IMR-90 (cell line): ENCODE measurements around the gene SH3BP4. TPM values are rescaled to one million over a fixed set of nuclear protein-coding genes. Genes with fewer than 3 reads are reported as not detected.

Source experiments
- ATAC-seq: fragments of 200-7000 bp; cut with Tn5 transposase; 2 replicates; pipeline ENCODE4 v1.9.1; 2020; ENCODE audit warnings: low read depth, mild to moderate bottlenecking, moderate library complexity
- BruUV-seq: library from RNA; stranded (reverse); fragments of 400-500 nt; replicated peaks from 2 replicates; lab custom pipeline; 2021; lab: Mats Ljungman, UMichigan
- CTCF ChIA-PET: fragments of 300-600 bp; formaldehyde crosslinking; extraction: SDS; loops from one replicate; lab custom pipeline; 2021; ENCODE audit warnings: antibody characterized with exemption; lab: Yijun Ruan, JAX
- POLR2A ChIA-PET: fragments of 300-600 bp; sonication (Branson Sonifier 250); formaldehyde crosslinking; loops from one replicate; lab custom pipeline; 2022; ENCODE audit warnings: antibody characterized with exemption; ENCODE audit not compliant: unreplicated experiment; lab: Charles Lee
- DNase-seq: peaks from one replicate; pipeline ENCODE4 v3.0.0; 2013
- H2AFZ ChIP-seq: replicated peaks from 2 replicates; pipeline ENCODE3; 2013; ENCODE audit warnings: low read length, mild to moderate bottlenecking; ENCODE audit not compliant: poor library complexity
- H2AK5ac ChIP-seq: 2 replicates; pipeline ENCODE4 v1.6.1; 2013; ENCODE audit warnings: low read depth, low read length, inconsistent platforms
- H2AK9ac ChIP-seq: replicated peaks from 2 replicates; pipeline ENCODE3; 2013; ENCODE audit warnings: mild to moderate bottlenecking, low read depth, low read length, moderate library complexity; ENCODE audit not compliant: poor library complexity
- H2BK120ac ChIP-seq: 2 replicates; pipeline ENCODE4 v1.6.1; 2013; ENCODE audit warnings: low read depth, low read length, inconsistent platforms
- H2BK15ac ChIP-seq: 3 replicates; pipeline ENCODE4 v1.6.1; 2013; ENCODE audit warnings: low read depth, low read length, inconsistent platforms
- H2BK20ac ChIP-seq: 2 replicates; pipeline ENCODE4 v1.6.1; 2013; ENCODE audit warnings: low read depth, mild to moderate bottlenecking, inconsistent platforms, low read length, moderate library complexity
- H2BK5ac ChIP-seq: 2 replicates; pipeline ENCODE4 v1.6.1; 2013; ENCODE audit warnings: mild to moderate bottlenecking, low read depth, low read length, inconsistent platforms; ENCODE audit not compliant: poor library complexity, severe bottlenecking
- H3K14ac ChIP-seq: replicated peaks from 2 replicates; pipeline ENCODE4 v1.6.1; 2013; ENCODE audit warnings: low read depth, low read length, inconsistent platforms
- H3K18ac ChIP-seq: 2 replicates; pipeline ENCODE4 v1.6.1; 2013; ENCODE audit warnings: low read depth, low read length, control low read depth
- H3K23ac ChIP-seq: 2 replicates; pipeline ENCODE4 v1.6.1; 2013; ENCODE audit warnings: low read depth, low read length, inconsistent platforms
- H3K27ac ChIP-seq: 2 replicates; pipeline ENCODE4 v1.5.1; 2013; ENCODE audit warnings: mild to moderate bottlenecking, control low read depth, low read length; ENCODE audit not compliant: insufficient read depth
- H3K27me3 ChIP-seq: 2 replicates; pipeline ENCODE4 v1.6.1; 2013; ENCODE audit warnings: low read length; ENCODE audit not compliant: control insufficient read depth, insufficient read depth
- H3K36me3 ChIP-seq: 2 replicates; pipeline ENCODE4 v1.6.1; 2013; ENCODE audit warnings: low read length, mixed read lengths; ENCODE audit not compliant: control insufficient read depth, insufficient read depth
- H3K4ac ChIP-seq: 2 replicates; pipeline ENCODE4 v1.6.1; 2013; ENCODE audit warnings: low read depth, low read length, inconsistent platforms
- H3K4me1 ChIP-seq: 2 replicates; pipeline ENCODE4 v1.6.1; 2013; ENCODE audit warnings: low read length, mixed read lengths; ENCODE audit not compliant: control insufficient read depth, insufficient read depth
- H3K4me2 ChIP-seq: 2 replicates; pipeline ENCODE4 v1.6.1; 2013; ENCODE audit warnings: low read depth, mild to moderate bottlenecking, control low read depth, low read length, moderate library complexity
- H3K4me3 ChIP-seq: 2 replicates; pipeline ENCODE4 v1.5.1; 2013; ENCODE audit warnings: low read depth, mild to moderate bottlenecking, control low read depth, low read length, moderate library complexity; ENCODE audit not compliant: insufficient read depth
- H3K56ac ChIP-seq: 2 replicates; pipeline ENCODE4 v1.6.1; 2013; ENCODE audit warnings: low read length, inconsistent platforms; ENCODE audit not compliant: insufficient read depth; ENCODE audit errors: extremely low read depth
- H3K79me1 ChIP-seq, 2 experiments: 2 replicates each; pipeline ENCODE4 v1.6.1; 2013; ENCODE audit warnings: low read length in 2 of 2, inconsistent platforms in 1 of 2, low read depth in 1 of 2
- H3K9ac ChIP-seq: 2 replicates; pipeline ENCODE4 v1.6.1; 2013; ENCODE audit warnings: low read depth, low read length, control low read depth
- H3K9me1 ChIP-seq: 2 replicates; pipeline ENCODE4 v1.6.1; 2013; ENCODE audit warnings: low read length, inconsistent platforms; ENCODE audit not compliant: insufficient read depth
- H3K9me3 ChIP-seq: 2 replicates; pipeline ENCODE4 v1.6.1; 2013; ENCODE audit warnings: low read length; ENCODE audit not compliant: control insufficient read depth, insufficient read depth
- H4K20me1 ChIP-seq: 2 replicates; pipeline ENCODE4 v1.6.1; 2013; ENCODE audit warnings: low read length, inconsistent platforms; ENCODE audit not compliant: insufficient read depth
- H4K5ac ChIP-seq: 2 replicates; pipeline ENCODE4 v1.6.1; 2013; ENCODE audit warnings: mild to moderate bottlenecking, low read depth, low read length, control low read depth
- H4K8ac ChIP-seq, 2 experiments: 2 replicates each; pipeline ENCODE4 v1.6.1; 2013; ENCODE audit warnings: low read depth in 2 of 2, low read length in 2 of 2, control low read depth in 1 of 2, inconsistent platforms in 1 of 2
- H4K91ac ChIP-seq: 2 replicates; pipeline ENCODE4 v1.6.1; 2013; ENCODE audit warnings: low read depth, low read length, inconsistent platforms; ENCODE audit not compliant: insufficient read depth
- BHLHE40 ChIP-seq: fragments of 150-350 bp; IDR thresholded peaks from 2 replicates; pipeline ENCODE4 v1.6.1; 2016; ENCODE audit warnings: mild to moderate bottlenecking, low read depth, low read length
- CEBPB ChIP-seq: IDR thresholded peaks from 2 replicates; pipeline ENCODE4 v1.6.1; 2012; ENCODE audit warnings: low read depth, low read length, improper control_type of control experiment
- CHD1 ChIP-seq: IDR thresholded peaks from 2 replicates; pipeline ENCODE4 v1.6.1; 2012; ENCODE audit warnings: low read depth, low read length, improper control_type of control experiment
- FOS ChIP-seq: fragments of 150-350 bp; IDR thresholded peaks from 2 replicates; pipeline ENCODE4 v1.6.1; 2016; ENCODE audit warnings: low read depth, low read length
- MAFK ChIP-seq: IDR thresholded peaks from 2 replicates; pipeline ENCODE4 v1.6.1; 2012; ENCODE audit warnings: low read depth, low read length, improper control_type of control experiment
- MAZ ChIP-seq: IDR thresholded peaks from 2 replicates; pipeline ENCODE4 v1.6.1; 2012; ENCODE audit warnings: low read depth, mild to moderate bottlenecking, low read length, improper control_type of control experiment, moderate library complexity, borderline replicate concordance
- MXI1 ChIP-seq: IDR thresholded peaks from 2 replicates; pipeline ENCODE4 v1.6.1; 2012; ENCODE audit warnings: low read depth, mild to moderate bottlenecking, low read length, moderate library complexity, borderline replicate concordance
- NFE2L2 ChIP-seq: fragments of 150-350 bp; IDR thresholded peaks from 2 replicates; pipeline ENCODE4 v1.6.1; 2016; ENCODE audit warnings: low read depth, mild to moderate bottlenecking, low read length
- POLR2A ChIP-seq: IDR thresholded peaks from 2 replicates; pipeline ENCODE4 v1.6.1; 2012; ENCODE audit warnings: mild to moderate bottlenecking, low read depth, low read length
- RAD21 ChIP-seq: IDR thresholded peaks from 2 replicates; pipeline ENCODE4 v1.6.1; 2012; ENCODE audit warnings: low read length, improper control_type of control experiment
- RCOR1 ChIP-seq: IDR thresholded peaks from 2 replicates; pipeline ENCODE4 v1.6.1; 2012; ENCODE audit warnings: mild to moderate bottlenecking, low read length, improper control_type of control experiment; ENCODE audit not compliant: insufficient replicate concordance
- RFX5 ChIP-seq: IDR thresholded peaks from 2 replicates; pipeline ENCODE4 v1.8.0; 2012; ENCODE audit warnings: low read depth, mild to moderate bottlenecking, low read length, moderate library complexity
- SMC3 ChIP-seq: fragments of 150-350 bp; IDR thresholded peaks from 2 replicates; pipeline ENCODE4 v1.6.1; 2016; ENCODE audit warnings: low read depth, mild to moderate bottlenecking, antibody characterized with exemption, low read length, moderate library complexity
- WGBS, 2 experiments: methylation state at CpG; one replicate each; pipeline versions ENCODE4 v1.1.5 to v1.1.7; 2013; ENCODE audit warnings: missing lambda C conversion rate in 2 of 2; ENCODE audit not compliant: insufficient read length in 1 of 2; ENCODE audit errors: extremely low coverage in 2 of 2; 5-methylcytosine and 5-hydroxymethylcytosine counted together
- dilution Hi-C: fragments of 300-500 bp; cut with HindIII; formaldehyde crosslinking; loops from one replicate; pipeline ENCODE4 v1.14.3; 2018; ENCODE audit warnings: low sequenced_read_pairs; ENCODE audit not compliant: unreplicated experiment
- in situ Hi-C: fragments of 300-500 bp; cut with MboI; formaldehyde crosslinking; loops from 3 replicates; pipeline ENCODE4 v1.14.3; 2019; ENCODE audit warnings: low sequenced_read_pairs, inconsistent platforms, mixed read lengths
- intact Hi-C: fragments of 100-400 bp; cut with micrococcal nuclease; formaldehyde crosslinking; loops from 2 replicates; pipeline ENCODE4 v1.10.0; 2022
- polyA plus RNA-seq, 3 experiments: library from polyadenylated mRNA; depleted of rRNA; stranded (reverse); fragments of >200 nt; gene quantifications; 2 replicates each; pipeline ENCODE4 v1.2.3, GENCODE V29; 2012; ENCODE audit warnings: low replicate concordance in 1 of 3
- total RNA-seq: library from RNA; depleted of rRNA; stranded (reverse); fragments of >200 nt; gene quantifications from 2 replicates; pipeline ENCODE4 v1.2.3, GENCODE V29; 2012
- TF ChIP-seq, protein P1 (sequence below): conservative IDR thresholded peaks from 2 replicates; pipeline ENCODE4 v1.5.1; 2012; ENCODE audit warnings: mild to moderate bottlenecking, low read depth, low read length, improper control_type of control experiment
- TF ChIP-seq, protein P2 (sequence below): fragments of 150-350 bp; IDR thresholded peaks from 2 replicates; pipeline ENCODE4 v1.6.1; 2016; ENCODE audit warnings: low read depth, mild to moderate bottlenecking, low read length, moderate library complexity, borderline replicate concordance
- TF ChIP-seq, protein P3 (sequence below): fragments of 150-350 bp; IDR thresholded peaks from 2 replicates; pipeline ENCODE4 v1.6.1; 2017; ENCODE audit warnings: mild to moderate bottlenecking, antibody characterized with exemption, low read length, low read depth

Gene SH3BP4
- total and polyA plus RNA-seq, 2 of the 4 experiments (the other 2 are of a cell fraction), result 104 to 122 TPM

- 0 out of 2 replicates have a peak overlapping the region, but pooled peaks have one; percentile 6 for H2AK5ac ChIP-seq
- CTCF ChIA-PET, result no interaction called here
- DNase-seq (no peak), ATAC-seq (no peak)
- H3K36me3 ChIP-seq, result peaks cover 42% of the 10 kb centered on the region
- H3K4ac ChIP-seq, result no peak overlapping the region
- peaks cover 69% of the 10 kb centered on the region for H3K9me1 ChIP-seq
- no peaks in the 10 kb centered on the region for H3K27me3 ChIP-seq
- intact Hi-C loops, result no loop called here
- H3K14ac ChIP-seq, result no peak overlapping the region
- in situ Hi-C loops, result no loop called here
- dilution Hi-C loops, result no loop called here
- H4K8ac ChIP-seq, result no peak overlapping the region; a peak in 1 of 4 replicates
- no peak overlapping the region for H3K4me3 ChIP-seq
- no peak overlapping the region for H3K27ac ChIP-seq
- H2AK9ac ChIP-seq, result no peak overlapping the region
- H3K4me2 ChIP-seq, result no peak overlapping the region
- H3K4me1 ChIP-seq, result peaks cover 53% of the 10 kb centered on the region
- no peak overlapping the region for H2BK15ac ChIP-seq
- peaks cover 98% of the 10 kb centered on the region for H4K20me1 ChIP-seq
- H2BK20ac ChIP-seq, result no peak overlapping the region
- no peaks in the 10 kb centered on the region for H3K9me3 ChIP-seq
- H3K18ac ChIP-seq, result no peak overlapping the region; the same call in 1 of the 2 replicates
- no peak overlapping the region for H4K91ac ChIP-seq
- no peak overlapping the region for H3K9ac ChIP-seq
- H3K79me1 ChIP-seq, result peaks cover 0 to 84% of the 10 kb centered on the region in 2 experiments; a peak in 3 of 4 replicates
- WGBS, 2 experiments, result 100% methylated on average over 1 of the region's 10 CpGs; no CpG with 5 or more reads in 1 of the 2 experiments
- H2AFZ ChIP-seq, result no peak overlapping the region
- POLR2A ChIA-PET, result interaction anchor here (0.5 kb wide), 1 partner anchor 51 kb away, joined by 4 read pairs; no protein-coding TSS in a partner anchor
- H2BK5ac ChIP-seq, result no peak overlapping the region
- H3K56ac ChIP-seq, result no peak overlapping the region
- no TSS peak for BruUV-seq
- TF ChIP-seq MAFK (no peak), RFX5 (no peak), FOS (no peak), RAD21 (no peak), BHLHE40 (no peak), NFE2L2 (no peak), SMC3 (no peak), CEBPB (no peak), CHD1 (no peak), POLR2A (no peak), MXI1 (no peak), RCOR1 (no peak), MAZ (no peak)
- TF ChIP-seq, protein P1, sequence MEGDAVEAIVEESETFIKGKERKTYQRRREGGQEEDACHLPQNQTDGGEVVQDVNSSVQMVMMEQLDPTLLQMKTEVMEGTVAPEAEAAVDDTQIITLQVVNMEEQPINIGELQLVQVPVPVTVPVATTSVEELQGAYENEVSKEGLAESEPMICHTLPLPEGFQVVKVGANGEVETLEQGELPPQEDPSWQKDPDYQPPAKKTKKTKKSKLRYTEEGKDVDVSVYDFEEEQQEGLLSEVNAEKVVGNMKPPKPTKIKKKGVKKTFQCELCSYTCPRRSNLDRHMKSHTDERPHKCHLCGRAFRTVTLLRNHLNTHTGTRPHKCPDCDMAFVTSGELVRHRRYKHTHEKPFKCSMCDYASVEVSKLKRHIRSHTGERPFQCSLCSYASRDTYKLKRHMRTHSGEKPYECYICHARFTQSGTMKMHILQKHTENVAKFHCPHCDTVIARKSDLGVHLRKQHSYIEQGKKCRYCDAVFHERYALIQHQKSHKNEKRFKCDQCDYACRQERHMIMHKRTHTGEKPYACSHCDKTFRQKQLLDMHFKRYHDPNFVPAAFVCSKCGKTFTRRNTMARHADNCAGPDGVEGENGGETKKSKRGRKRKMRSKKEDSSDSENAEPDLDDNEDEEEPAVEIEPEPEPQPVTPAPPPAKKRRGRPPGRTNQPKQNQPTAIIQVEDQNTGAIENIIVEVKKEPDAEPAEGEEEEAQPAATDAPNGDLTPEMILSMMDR, result no peak
- TF ChIP-seq, protein P2, sequence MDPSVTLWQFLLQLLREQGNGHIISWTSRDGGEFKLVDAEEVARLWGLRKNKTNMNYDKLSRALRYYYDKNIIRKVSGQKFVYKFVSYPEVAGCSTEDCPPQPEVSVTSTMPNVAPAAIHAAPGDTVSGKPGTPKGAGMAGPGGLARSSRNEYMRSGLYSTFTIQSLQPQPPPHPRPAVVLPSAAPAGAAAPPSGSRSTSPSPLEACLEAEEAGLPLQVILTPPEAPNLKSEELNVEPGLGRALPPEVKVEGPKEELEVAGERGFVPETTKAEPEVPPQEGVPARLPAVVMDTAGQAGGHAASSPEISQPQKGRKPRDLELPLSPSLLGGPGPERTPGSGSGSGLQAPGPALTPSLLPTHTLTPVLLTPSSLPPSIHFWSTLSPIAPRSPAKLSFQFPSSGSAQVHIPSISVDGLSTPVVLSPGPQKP, result no peak
- TF ChIP-seq, protein P3, sequence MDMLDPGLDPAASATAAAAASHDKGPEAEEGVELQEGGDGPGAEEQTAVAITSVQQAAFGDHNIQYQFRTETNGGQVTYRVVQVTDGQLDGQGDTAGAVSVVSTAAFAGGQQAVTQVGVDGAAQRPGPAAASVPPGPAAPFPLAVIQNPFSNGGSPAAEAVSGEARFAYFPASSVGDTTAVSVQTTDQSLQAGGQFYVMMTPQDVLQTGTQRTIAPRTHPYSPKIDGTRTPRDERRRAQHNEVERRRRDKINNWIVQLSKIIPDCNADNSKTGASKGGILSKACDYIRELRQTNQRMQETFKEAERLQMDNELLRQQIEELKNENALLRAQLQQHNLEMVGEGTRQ, result no peak
- no peak overlapping the region for H4K5ac ChIP-seq
- H3K23ac ChIP-seq, result no peak overlapping the region
- H2BK120ac ChIP-seq, result no peak overlapping the region
Measured at GRCh38 chr2:235006461-235006860, 54.6 kb downstream of the SH3BP4 start.
